ENCODE data around the gene ITM2C.
A peak's percentile ranks its signal among the peaks of the same experiment; 100 is the strongest.

The ITM2C gene

GRCh38 chr2:230829959-230830358 is 34.8 kb upstream of the ITM2C start:
- no peak for FAIRE-seq
- no peak for TF ChIP-seq CTCF (IDR thresholded peaks at IDR 0.05; ENCODE audit: insufficient read depth, missing control alignments)
- no peak for DNase-seq (ENCODE audit: insufficient read length, low spot score)

GRCh38 chr2:230830428-230830827 is 34.3 kb upstream of the ITM2C start:
- DNase-seq (ENCODE audit: insufficient read length, low spot score) (no peak), FAIRE-seq (no peak)
- no peak for TF ChIP-seq CTCF (IDR thresholded peaks at IDR 0.05; ENCODE audit: insufficient read depth, missing control alignments)

- no peak for FAIRE-seq
- no peak for TF ChIP-seq CTCF (IDR thresholded peaks at IDR 0.05; ENCODE audit: insufficient read depth, missing control alignments)
- no peak for DNase-seq (ENCODE audit: insufficient read length, low spot score)
These were observed 24.4 kb upstream of the ITM2C start for GRCh38 chr2:230840301-230840700.

GRCh38 chr2:230842473-230842872 is 22.3 kb upstream of the ITM2C start:
- FAIRE-seq (no peak), DNase-seq (ENCODE audit: insufficient read length, low spot score) (no peak)
- no peak for TF ChIP-seq CTCF (IDR thresholded peaks at IDR 0.05; ENCODE audit: insufficient read depth, missing control alignments)

- no peak for TF ChIP-seq CTCF (IDR thresholded peaks at IDR 0.05; ENCODE audit: insufficient read depth, missing control alignments)
- no peak for DNase-seq (ENCODE audit: insufficient read length, low spot score)
- no peak for FAIRE-seq
These were observed 21.6 kb upstream of the ITM2C start for GRCh38 chr2:230843132-230843531.

- FAIRE-seq = no peak
- DNase-seq (ENCODE audit: insufficient read length, low spot score) = no peak
- no peak for TF ChIP-seq CTCF (IDR thresholded peaks at IDR 0.05; ENCODE audit: insufficient read depth, missing control alignments)
These were observed 18.4 kb upstream of the ITM2C start for GRCh38 chr2:230846360-230846759.

GRCh38 chr2:230847883-230848388 is 16.8 kb upstream of the ITM2C start:
- TF ChIP-seq CTCF (IDR thresholded peaks at IDR 0.05; ENCODE audit: insufficient read depth, missing control alignments) = peak; percentile 59
- FAIRE-seq (no peak), DNase-seq (ENCODE audit: insufficient read length, low spot score) (peak; percentile 63)

Data from D721Med (cell line).